GM12878 (cell line): ENCODE results near the gene SOBP. TPM values are rescaled to one million over a fixed set of nuclear protein-coding genes. Genes with fewer than 3 reads are reported as not detected.

Source experiments
- ATAC-seq: fragments of 200-7000 bp; cut with Tn5 transposase; 3 replicates; pipeline ENCODE4 v1.9.1; 2020; ENCODE audit warnings: mild to moderate bottlenecking, moderate library complexity
- BruUV-seq: library from RNA; stranded (reverse); fragments of 400-500 nt; replicated peaks from 2 replicates; lab custom pipeline; 2021; lab: Mats Ljungman, UMichigan
- CTCF ChIA-PET: fragments of 300-600 bp; sonication (Branson Sonifier 250); formaldehyde crosslinking; extraction: SDS; loops from one replicate; lab custom pipeline; 2021; ENCODE audit warnings: inconsistent platforms; lab: Yijun Ruan, JAX
- POLR2A ChIA-PET: fragments of 350-600 bp; formaldehyde crosslinking; extraction: SDS; loops from one replicate; lab custom pipeline; 2021; ENCODE audit warnings: inconsistent platforms; lab: Charles Lee
- RAD21 ChIA-PET: fragments of 300-600 bp; sonication (Branson Sonifier 250); formaldehyde crosslinking; loops from one replicate; lab custom pipeline; 2023; ENCODE audit warnings: antibody characterized with exemption; ENCODE audit not compliant: unreplicated experiment; lab: Charles Lee
- SMC1A ChIA-PET: fragments of 300-600 bp; sonication (Branson Sonifier 250); formaldehyde crosslinking; loops from one replicate; lab custom pipeline; 2023; ENCODE audit not compliant: unreplicated experiment, uncharacterized antibody; lab: Charles Lee
- DNase-seq: peaks from one replicate; pipeline ENCODE4 v3.0.0-alpha.2; 2011; ENCODE audit warnings: low read depth, low spot score
- FAIRE-seq: peaks from 3 replicates; lab custom pipeline; 2011; peaks lifted over from hg19 to GRCh38; lab: Jason Lieb, UNC
- H2AFZ ChIP-seq: 2 replicates; pipeline ENCODE4 v1.6.0; 2011; ENCODE audit warnings: low read depth, low read length, control low read depth; ENCODE audit not compliant: control insufficient read depth
- H3K27ac ChIP-seq: 2 replicates; pipeline ENCODE4 v1.5.1; 2011; ENCODE audit warnings: control low read depth; ENCODE audit not compliant: control insufficient read depth, insufficient read depth
- H3K27me3 ChIP-seq, 2 experiments: replicated peaks in 1 of 2; 2 replicates each; pipeline versions ENCODE4 v1.6.0 to v1.6.1; 2011; ENCODE audit warnings: low read length in 1 of 2; ENCODE audit not compliant: control insufficient read depth in 2 of 2, insufficient read depth in 2 of 2
- H3K36me3 ChIP-seq, 2 experiments: 2 replicates each; pipeline ENCODE4 v1.5.1; 2011; ENCODE audit warnings: low read length in 1 of 2; ENCODE audit not compliant: control insufficient read depth in 2 of 2, insufficient read depth in 2 of 2
- H3K4me1 ChIP-seq: 2 replicates; pipeline ENCODE4 v1.6.1; 2011; ENCODE audit warnings: mild to moderate bottlenecking, low read length, moderate library complexity, mixed read lengths; ENCODE audit not compliant: control insufficient read depth, insufficient read depth
- H3K4me2 ChIP-seq: 2 replicates; pipeline ENCODE4 v1.6.0; 2011; ENCODE audit warnings: control low read depth; ENCODE audit not compliant: control insufficient read depth, insufficient read depth
- H3K4me3 ChIP-seq: fragments of 200-600 bp; sonication (generic); 2 replicates; pipeline ENCODE4 v1.5.1; 2016
- H3K79me2 ChIP-seq: 2 replicates; pipeline ENCODE4 v1.6.0; 2011; ENCODE audit warnings: low read length; ENCODE audit not compliant: control insufficient read depth, insufficient read depth
- H3K9ac ChIP-seq: 2 replicates; pipeline ENCODE4 v1.8.0; 2011; ENCODE audit warnings: low read length, control low read depth, mixed read lengths; ENCODE audit not compliant: control insufficient read depth, insufficient read depth
- H3K9me3 ChIP-seq: replicated peaks from 3 replicates; pipeline ENCODE4 v1.5.1; 2011; ENCODE audit warnings: mild to moderate bottlenecking, low read length; ENCODE audit not compliant: control insufficient read depth, insufficient read depth
- H4K20me1 ChIP-seq: 2 replicates; pipeline ENCODE4 v1.6.0; 2011; ENCODE audit not compliant: control insufficient read depth, insufficient read depth
- CEBPB ChIP-seq, 2 experiments: fragments of 150-350 bp in 1 of 2; IDR thresholded peaks; 2 replicates each; pipeline ENCODE4 v1.6.1; 2012 to 2014; ENCODE audit warnings: low read depth in 2 of 2, low read length in 2 of 2, borderline replicate concordance in 1 of 2, inconsistent platforms in 1 of 2
- CHD2 ChIP-seq: IDR thresholded peaks from 2 replicates; pipeline ENCODE4 v1.6.1; 2011; ENCODE audit warnings: low read depth, low read length, improper control_type of control experiment, borderline replicate concordance
- CHD4 ChIP-seq: fragments of 200-600 bp; sonication (generic); IDR thresholded peaks from 2 replicates; pipeline ENCODE4 v1.6.1; 2016; ENCODE audit warnings: mild to moderate bottlenecking
- CREM ChIP-seq: IDR thresholded peaks from 2 replicates; pipeline ENCODE4 v1.6.1; 2014; ENCODE audit warnings: antibody characterized with exemption, low read depth
- IKZF2 ChIP-seq, 2 experiments: fragments of 450-650 bp; IDR thresholded peaks; 2 replicates each; pipeline ENCODE4 v1.6.1; 2017; ENCODE audit warnings: mild to moderate bottlenecking in 2 of 2, moderate library complexity in 2 of 2
- MYB ChIP-seq: fragments of 150-350 bp; IDR thresholded peaks from 2 replicates; pipeline ENCODE4 v1.6.1; 2014; ENCODE audit warnings: mild to moderate bottlenecking, low read depth, low read length, borderline replicate concordance
- NFYA ChIP-seq: IDR thresholded peaks from 2 replicates; pipeline ENCODE4 v1.6.1; 2011; ENCODE audit warnings: low read depth, mild to moderate bottlenecking, low read length, improper control_type of control experiment, borderline replicate concordance
- SMC3 ChIP-seq: IDR thresholded peaks from 2 replicates; pipeline ENCODE4 v1.6.1; 2011; ENCODE audit warnings: low read length, improper control_type of control experiment, borderline replicate concordance
- SUZ12 ChIP-seq: fragments of 200-600 bp; sonication (generic); IDR thresholded peaks from one replicate; pipeline ENCODE4 v1.6.1; 2018; ENCODE audit warnings: antibody characterized with exemption, mild to moderate bottlenecking; ENCODE audit not compliant: unreplicated experiment
- TARDBP ChIP-seq: IDR thresholded peaks from 2 replicates; pipeline ENCODE4 v1.6.1; 2016; ENCODE audit warnings: borderline replicate concordance
- TCF7 ChIP-seq: IDR thresholded peaks from 2 replicates; pipeline ENCODE4 v1.6.1; 2014; ENCODE audit warnings: antibody characterized with exemption, borderline replicate concordance
- YY1 ChIP-seq: IDR thresholded peaks from 2 replicates; pipeline ENCODE4 v1.6.1; 2011; ENCODE audit warnings: low read depth, mild to moderate bottlenecking, low read length
- WGBS: methylation state at CpG from one replicate; pipeline ENCODE4 v1.1.6; 2016; ENCODE audit warnings: low lambda C conversion rate; ENCODE audit not compliant: insufficient replicate concordance, insufficient coverage; ENCODE audit errors: missing lambda C conversion rate; 5-methylcytosine and 5-hydroxymethylcytosine counted together
- in situ Hi-C: fragments of 300-500 bp; cut with MboI; formaldehyde crosslinking; loops from 9 replicates; pipeline ENCODE4 v1.14.3; 2018; ENCODE audit warnings: mixed read lengths
- intact Hi-C: fragments of 100-400 bp; cut with micrococcal nuclease; formaldehyde crosslinking; loops from one replicate; pipeline ENCODE4 v1.14.2; 2022; ENCODE audit not compliant: unreplicated experiment
- polyA plus RNA-seq, 11 experiments: library from polyadenylated mRNA; depleted of rRNA in 4 of 11; unstranded in 6 of 11; stranded (reverse) in 5 of 11; fragments of >200 nt; fragmentation: Nextera tagmentation in 4 of 11; fragmentation: Illumina TruSeq in 1 of 11; extraction: Ambion mirVana in 4 of 11; extraction: Trizol in 1 of 11; gene quantifications; 1 replicate in 1 of 11; 2 replicates in 10 of 11; pipeline versions ENCODE4 v1.2.1 to v1.2.3, GENCODE V29; 2011 to 2016; ENCODE audit warnings: inconsistent platforms in 2 of 11, missing spikeins in 2 of 11, low read depth in 1 of 11
- total RNA-seq, 4 experiments: library from RNA; depleted of rRNA in 3 of 4; stranded (reverse); fragments of >200 nt in 3 of 4; fragmentation: Illumina TruSeq in 1 of 4; extraction: Trizol in 1 of 4; gene quantifications; 2 replicates each; pipeline versions ENCODE4 v1.2.1 to v1.2.3, GENCODE V29; 2013 to 2021
- TF ChIP-seq, protein P1 (sequence below): fragments of 150-350 bp; IDR thresholded peaks from 2 replicates; pipeline ENCODE4 v1.6.1; 2014; ENCODE audit warnings: mild to moderate bottlenecking, low read depth, low read length
- TF ChIP-seq, protein P2 (sequence below): fragments of 450-650 bp; IDR thresholded peaks from 2 replicates; pipeline ENCODE4 v1.6.1; 2017; ENCODE audit warnings: antibody characterized with exemption, mild to moderate bottlenecking, moderate library complexity

The SOBP gene
- total and polyA plus RNA-seq, 10 of the 15 experiments (the other 5 are each of a cell fraction or from before 2014, with no cell fraction given) = 0.49 to 1.9 (median 0.78) TPM

DNA sequence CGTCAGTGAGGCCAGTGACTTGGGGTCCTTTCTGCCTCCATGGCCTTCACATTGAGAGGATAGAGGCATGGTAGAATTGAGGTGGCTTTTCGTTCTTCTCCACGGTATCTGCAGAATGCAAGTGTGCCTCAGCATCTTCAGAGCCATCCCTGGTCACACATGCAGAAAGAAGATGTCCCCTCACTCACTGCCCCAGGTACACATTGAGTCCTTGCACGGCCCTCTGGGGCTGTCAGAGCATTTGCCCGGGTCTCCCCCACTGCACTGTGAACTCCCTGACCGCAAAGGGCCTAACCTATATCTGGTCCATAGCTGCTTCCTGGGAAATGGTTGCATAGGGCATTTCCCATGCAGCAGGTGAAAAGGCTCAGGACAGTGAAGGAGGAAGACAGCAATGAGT lies 218.5 kb downstream of the SOBP start:
- POLR2A ChIA-PET = no interaction called here
- H3K27ac ChIP-seq = no peak overlapping the region
- no peaks in the 10 kb centered on the region for H4K20me1 ChIP-seq
- H3K79me2 ChIP-seq = no peaks in the 10 kb centered on the region
- H3K36me3 ChIP-seq = no peaks in the 10 kb centered on the region
- H3K27me3 ChIP-seq = 0 out of 4 replicates have a peak, but pooled peaks cover 0 to 6% of the 10 kb centered on the region in 2 experiments
- no peak for ATAC-seq
- SMC1A ChIA-PET = no interaction called here
- H3K9ac ChIP-seq = no peak overlapping the region
- H3K4me2 ChIP-seq = no peak overlapping the region
- WGBS = 50% methylated on average over 6 of the region's 6 CpGs
- intact Hi-C loops (loop anchor here (10.0 kb wide), 1 partner anchor 136 kb away; no protein-coding TSS in a partner anchor), in situ Hi-C loops (no loop called here)
- no peak for FAIRE-seq
- BruUV-seq = no TSS peak
- no peak overlapping the region for H3K4me3 ChIP-seq
- H3K9me3 ChIP-seq = no peaks in the 10 kb centered on the region
- TF ChIP-seq CHD4 (no peak), NFYA (no peak)
- CTCF ChIA-PET = no interaction called here
- H2AFZ ChIP-seq = no peak overlapping the region
- H3K4me1 ChIP-seq = peaks cover 6% of the 10 kb centered on the region; the same call in 1 of the 2 replicates
- RAD21 ChIA-PET = no interaction called here
- DNase-seq = no peak

DNA sequence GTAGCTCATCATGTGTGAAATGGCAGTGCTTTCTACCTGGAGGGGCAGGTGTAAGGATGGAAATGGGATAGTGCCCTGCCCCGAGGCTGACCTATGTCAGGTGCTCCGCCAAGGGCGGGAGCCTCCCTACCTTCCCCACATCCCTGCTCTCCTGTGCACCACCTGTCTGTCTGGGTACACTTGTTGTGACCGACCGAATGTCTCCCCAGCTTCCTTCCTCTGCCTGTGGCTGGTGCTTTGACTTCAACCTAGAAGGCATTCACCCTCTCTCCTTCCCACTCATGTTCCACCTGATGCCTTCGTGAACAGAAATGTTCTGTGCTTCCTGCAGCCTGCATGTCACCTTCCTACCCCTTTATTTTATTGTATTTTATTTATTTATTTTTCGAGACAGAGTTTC lies 219.4 kb downstream of the SOBP start:
- Histone ChIP-seq H2AFZ (no peak overlapping the region), H3K4me3 (no peak overlapping the region), H3K27ac (no peak overlapping the region), H3K4me1 (peaks cover 7% of the 10 kb centered on the region; the same call in 1 of the 2 replicates), H3K9me3 (no peaks in the 10 kb centered on the region), H3K27me3 (0 out of 4 replicates have a peak, but pooled peaks cover 0 to 6% of the 10 kb centered on the region in 2 experiments), H4K20me1 (no peaks in the 10 kb centered on the region), H3K36me3 (no peaks in the 10 kb centered on the region), H3K9ac (no peak overlapping the region), H3K4me2 (no peak overlapping the region), H3K79me2 (no peaks in the 10 kb centered on the region)
- DNase-seq (no peak), ATAC-seq (no peak), FAIRE-seq (no peak)
- ChIA-PET POLR2A (interaction anchor here (0.9 kb wide), 1 partner anchor 53 kb away, joined by 3 read pairs; no protein-coding TSS in a partner anchor), CTCF (no interaction called here), SMC1A (no interaction called here), RAD21 (no interaction called here)
- intact Hi-C loops = loop anchor here (10.0 kb wide), 1 partner anchor 135 kb away; no protein-coding TSS in a partner anchor
- BruUV-seq = no TSS peak
- in situ Hi-C loops = no loop called here
- WGBS = 56% methylated on average over 7 of the region's 7 CpGs
- no peak for TF ChIP-seq MYB
- no peak for TF ChIP-seq TARDBP
- TF ChIP-seq, protein P1, sequence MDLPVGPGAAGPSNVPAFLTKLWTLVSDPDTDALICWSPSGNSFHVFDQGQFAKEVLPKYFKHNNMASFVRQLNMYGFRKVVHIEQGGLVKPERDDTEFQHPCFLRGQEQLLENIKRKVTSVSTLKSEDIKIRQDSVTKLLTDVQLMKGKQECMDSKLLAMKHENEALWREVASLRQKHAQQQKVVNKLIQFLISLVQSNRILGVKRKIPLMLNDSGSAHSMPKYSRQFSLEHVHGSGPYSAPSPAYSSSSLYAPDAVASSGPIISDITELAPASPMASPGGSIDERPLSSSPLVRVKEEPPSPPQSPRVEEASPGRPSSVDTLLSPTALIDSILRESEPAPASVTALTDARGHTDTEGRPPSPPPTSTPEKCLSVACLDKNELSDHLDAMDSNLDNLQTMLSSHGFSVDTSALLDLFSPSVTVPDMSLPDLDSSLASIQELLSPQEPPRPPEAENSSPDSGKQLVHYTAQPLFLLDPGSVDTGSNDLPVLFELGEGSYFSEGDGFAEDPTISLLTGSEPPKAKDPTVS = no peak
- TF ChIP-seq YY1 = no peak
- TF ChIP-seq CHD2 = no peak
- TF ChIP-seq CREM = no peak
- TF ChIP-seq, protein P2, sequence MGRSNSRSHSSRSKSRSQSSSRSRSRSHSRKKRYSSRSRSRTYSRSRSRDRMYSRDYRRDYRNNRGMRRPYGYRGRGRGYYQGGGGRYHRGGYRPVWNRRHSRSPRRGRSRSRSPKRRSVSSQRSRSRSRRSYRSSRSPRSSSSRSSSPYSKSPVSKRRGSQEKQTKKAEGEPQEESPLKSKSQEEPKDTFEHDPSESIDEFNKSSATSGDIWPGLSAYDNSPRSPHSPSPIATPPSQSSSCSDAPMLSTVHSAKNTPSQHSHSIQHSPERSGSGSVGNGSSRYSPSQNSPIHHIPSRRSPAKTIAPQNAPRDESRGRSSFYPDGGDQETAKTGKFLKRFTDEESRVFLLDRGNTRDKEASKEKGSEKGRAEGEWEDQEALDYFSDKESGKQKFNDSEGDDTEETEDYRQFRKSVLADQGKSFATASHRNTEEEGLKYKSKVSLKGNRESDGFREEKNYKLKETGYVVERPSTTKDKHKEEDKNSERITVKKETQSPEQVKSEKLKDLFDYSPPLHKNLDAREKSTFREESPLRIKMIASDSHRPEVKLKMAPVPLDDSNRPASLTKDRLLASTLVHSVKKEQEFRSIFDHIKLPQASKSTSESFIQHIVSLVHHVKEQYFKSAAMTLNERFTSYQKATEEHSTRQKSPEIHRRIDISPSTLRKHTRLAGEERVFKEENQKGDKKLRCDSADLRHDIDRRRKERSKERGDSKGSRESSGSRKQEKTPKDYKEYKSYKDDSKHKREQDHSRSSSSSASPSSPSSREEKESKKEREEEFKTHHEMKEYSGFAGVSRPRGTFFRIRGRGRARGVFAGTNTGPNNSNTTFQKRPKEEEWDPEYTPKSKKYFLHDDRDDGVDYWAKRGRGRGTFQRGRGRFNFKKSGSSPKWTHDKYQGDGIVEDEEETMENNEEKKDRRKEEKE = no peak
- TF ChIP-seq SUZ12 = no peak
- no peak for TF ChIP-seq TCF7
- TF ChIP-seq CEBPB (IDR thresholded peaks at IDR 0.05; ENCODE audit: borderline replicate concordance in 1 of 2, low read depth in 2 of 2, low read length in 2 of 2) = no peak
- TF ChIP-seq SMC3 = no peak
- no peak for TF ChIP-seq IKZF2 (IDR thresholded peaks at IDR 0.05)
